G401 (cell line): ENCODE measurements around the gene ATP1A3. TPM values are rescaled to one million over a fixed set of nuclear protein-coding genes. Genes with fewer than 3 reads are reported as not detected.

Experiments
- DNase-seq: peaks from one replicate; pipeline ENCODE4 v3.0.0-alpha.2; 2015; ENCODE audit warnings: low spot score
- in situ Hi-C: cut with HindIII; loops from 2 replicates; pipeline ENCODE4 v1.10.0; 2016; ENCODE audit warnings: low sequenced_read_pairs, mixed read lengths
- total RNA-seq: library from RNA; depleted of rRNA; stranded (reverse); fragments of >200 nt; shearing (Covaris generic); gene quantifications from 2 replicates; pipeline ENCODE4 v1.2.3, GENCODE V29; 2014; rRNA removed

ATP1A3 gene
- total RNA-seq, 1 experiment from 2014 or later = 2.7 TPM

- in situ Hi-C loops = no loop called here
- DNase-seq = no peak
Measured at GRCh38 chr19:41921577-41922576, 72.2 kb downstream of the ATP1A3 start.

DNA sequence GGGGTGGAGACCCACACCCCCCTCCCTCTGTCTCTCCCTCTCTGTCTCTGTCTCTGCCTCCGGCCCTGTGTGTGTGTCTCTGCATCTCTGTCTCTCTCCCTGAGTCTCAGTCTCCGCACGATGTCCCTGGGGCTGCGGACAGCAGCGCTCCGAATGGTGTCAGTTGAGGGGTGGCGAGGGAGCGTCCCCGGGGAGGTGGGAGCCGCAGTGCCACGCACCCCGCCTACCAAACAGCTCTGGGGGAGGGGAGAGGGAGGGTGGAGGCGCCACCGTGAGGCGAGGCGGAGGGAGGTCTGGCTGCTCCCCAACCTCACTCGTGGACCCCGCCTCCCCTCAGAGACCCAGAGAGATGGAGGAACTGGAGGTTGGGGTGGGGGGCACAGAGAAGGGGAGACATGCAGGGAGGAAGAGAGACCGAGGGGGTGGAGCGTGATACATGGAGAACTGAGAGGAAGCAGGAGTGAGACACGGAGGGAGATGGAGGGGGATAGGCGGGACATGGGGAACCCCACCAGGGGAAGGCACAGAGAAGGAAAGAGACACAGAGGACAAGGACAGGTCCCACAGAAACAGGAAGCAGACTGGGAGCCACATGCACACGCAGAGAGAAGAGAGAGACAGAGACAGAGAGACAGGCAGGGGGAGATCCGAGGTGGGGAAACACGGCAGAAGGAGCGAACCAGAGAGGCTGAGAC is 73.0 kb downstream of the ATP1A3 start:
- no peak for DNase-seq
- in situ Hi-C loops = no loop called here

- DNase-seq = no peak
- in situ Hi-C loops = no loop called here
Measured at GRCh38 chr19:41919948-41920712, 73.9 kb downstream of the ATP1A3 start.

- in situ Hi-C loops = no loop called here
- no peak for DNase-seq
Measured at GRCh38 chr19:41918653-41919244, 75.3 kb downstream of the ATP1A3 start.

GRCh38 chr19:41918095-41918494 is 75.9 kb downstream of the ATP1A3 start:
- in situ Hi-C loops = no loop called here

GRCh38 chr19:41917676-41918075 is 76.4 kb downstream of the ATP1A3 start:
- no peak for DNase-seq
- in situ Hi-C loops = no loop called here

More at GRCh38 chr19:41918095-41918494, 75.9 kb downstream of the ATP1A3 start:
- no peak for DNase-seq

Other genes starting within 250 kb of the ATP1A3 start
- gene CEACAM6, start 238.7 kb downstream of the ATP1A3 start, total RNA-seq = not detected in 2 replicates
- not detected in 2 replicates for gene CEACAM3, start 197.6 kb downstream of the ATP1A3 start, total RNA-seq
- not detected in 2 replicates for gene LYPD4, start 149.5 kb downstream of the ATP1A3 start, total RNA-seq
- not detected in 2 replicates for gene DMRTC2, start 149.2 kb downstream of the ATP1A3 start, total RNA-seq
- 3,257 and 3,896 TPM in 2 replicates for gene RPS19, start 134.0 kb downstream of the ATP1A3 start, total RNA-seq
- gene CD79A, start 117.0 kb downstream of the ATP1A3 start, total RNA-seq = 1.0 and 1.4 TPM in 2 replicates
- gene ARHGEF1, start 111.0 kb downstream of the ATP1A3 start, total RNA-seq = 33.0 and 43.6 TPM in 2 replicates
- not detected in 2 replicates for gene ERFL, start 65.8 kb downstream of the ATP1A3 start, total RNA-seq
- 198 and 315 TPM in 2 replicates for gene RABAC1, start 34.9 kb downstream of the ATP1A3 start, total RNA-seq
- 0.49 and 1.1 TPM in 2 replicates for gene GRIK5, start 76.0 kb upstream of the ATP1A3 start, total RNA-seq
- 22.4 and 22.7 TPM in 2 replicates for gene ZNF574, start 81.9 kb upstream of the ATP1A3 start, total RNA-seq
- not detected in 2 replicates for gene POU2F2, start 138.2 kb upstream of the ATP1A3 start, total RNA-seq
- 41.1 and 52.0 TPM in 2 replicates for gene DEDD2, start 223.4 kb upstream of the ATP1A3 start, total RNA-seq
- gene ZNF526, start 226.1 kb upstream of the ATP1A3 start, total RNA-seq = 7.9 and 13.6 TPM in 2 replicates
- gene GSK3A, start 248.4 kb upstream of the ATP1A3 start, total RNA-seq = 30.0 and 37.1 TPM in 2 replicates